Activated CD4-positive, alpha-beta T cell treated with anti-CD3 and anti-CD28 coated beads, Interleukin-2, amount 10 ng/mL, durations not matched to agents 24 days and 14 days (primary cell): ENCODE measurements around the gene AHCYL1. TPM values are rescaled to one million over a fixed set of nuclear protein-coding genes. Genes with fewer than 3 reads are reported as not detected.
"Not testable (repeated sequence)": the region's sequence is repeated elsewhere in the genome, so short reads cannot be mapped to it uniquely, and the experiment has no call there.

Experiments used
- DNase-seq: peaks from one replicate; pipeline ENCODE4 v3.0.0; 2022
- H3K27ac Mint-ChIP-seq: one replicate; pipeline ENCODE4 v1.8.0; 2022; ENCODE audit warnings: mild to moderate bottlenecking, mixed read lengths
- H3K27me3 Mint-ChIP-seq: one replicate; pipeline ENCODE4 v1.8.0; 2022; ENCODE audit warnings: mixed read lengths
- H3K36me3 Mint-ChIP-seq: one replicate; pipeline ENCODE4 v1.8.0; 2022; ENCODE audit warnings: low read depth, mild to moderate bottlenecking, mixed read lengths
- H3K4me1 Mint-ChIP-seq: one replicate; pipeline ENCODE4 v1.8.0; 2021; ENCODE audit warnings: mixed read lengths
- H3K4me3 Mint-ChIP-seq: one replicate; pipeline ENCODE4 v1.8.0; 2022; ENCODE audit warnings: mild to moderate bottlenecking, moderate library complexity, mixed read lengths
- H3K9me3 Mint-ChIP-seq: one replicate; pipeline ENCODE4 v1.8.0; 2021; ENCODE audit warnings: mixed read lengths
- intact Hi-C: fragments of 100-400 bp; cut with micrococcal nuclease; formaldehyde crosslinking; loops from one replicate; pipeline ENCODE4 v1.15.1; 2023
- total RNA-seq: library from RNA; stranded (reverse); gene quantifications from 2 replicates; pipeline ENCODE4 v1.2.3, GENCODE V29; 2022

Gene AHCYL1
- total RNA-seq, 1 donor from 2014 or later: 67.1 TPM

GRCh38 chr1:110018396-110018795 is 33.8 kb downstream of the AHCYL1 start:
- Mint-ChIP-seq H3K4me1 (no peaks in the 10 kb centered on the region), H3K36me3 (peaks cover 70% of the 10 kb centered on the region), H3K9me3 (no peaks in the 10 kb centered on the region), H3K4me3 (no peak overlapping the region), H3K27me3 (no peaks in the 10 kb centered on the region), H3K27ac (no peak overlapping the region)
- no peak for DNase-seq
- intact Hi-C loops: no loop called here

GRCh38 chr1:110019770-110020169 is 35.2 kb downstream of the AHCYL1 start:
- Mint-ChIP-seq H3K27ac (no peak overlapping the region), H3K27me3 (no peaks in the 10 kb centered on the region), H3K9me3 (no peaks in the 10 kb centered on the region), H3K36me3 (peaks cover 74% of the 10 kb centered on the region), H3K4me1 (no peaks in the 10 kb centered on the region), H3K4me3 (no peak overlapping the region)
- no peak for DNase-seq
- intact Hi-C loops: no loop called here

GRCh38 chr1:110021285-110021684 is 36.7 kb downstream of the AHCYL1 start:
- Mint-ChIP-seq H3K36me3 (peaks cover 66% of the 10 kb centered on the region), H3K4me3 (no peak overlapping the region), H3K9me3 (no peaks in the 10 kb centered on the region), H3K27me3 (no peaks in the 10 kb centered on the region), H3K4me1 (no peaks in the 10 kb centered on the region), H3K27ac (no peak overlapping the region)
- no peak for DNase-seq
- intact Hi-C loops: no loop called here

GRCh38 chr1:110024613-110025012 is 40.0 kb downstream of the AHCYL1 start:
- Mint-ChIP-seq H3K4me1 (peaks cover 2% of the 10 kb centered on the region), H3K4me3 (no peak overlapping the region), H3K27ac (no peak overlapping the region), H3K9me3 (no peaks in the 10 kb centered on the region), H3K36me3 (peaks cover 36% of the 10 kb centered on the region), H3K27me3 (no peaks in the 10 kb centered on the region)
- DNase-seq: no peak
- intact Hi-C loops: no loop called here

GRCh38 chr1:110030687-110031086 is 46.1 kb downstream of the AHCYL1 start:
- not testable (repeated sequence) for H3K36me3 Mint-ChIP-seq, DNase-seq, H3K9me3 Mint-ChIP-seq, H3K27me3 Mint-ChIP-seq
- Mint-ChIP-seq H3K4me1 (peaks cover 38% of the 10 kb centered on the region), H3K4me3 (peak overlapping the region; percentile 75), H3K27ac (peak overlapping the region; percentile 88)
- intact Hi-C loops: loop anchor here (2.0 to 5.0 kb wide), 2 partner anchors 76 to 642 kb away; partner anchors contain the start of gene KCNA3

- Mint-ChIP-seq H3K4me1 (peaks cover 46% of the 10 kb centered on the region), H3K36me3 (peaks cover 7% of the 10 kb centered on the region), H3K4me3 (peak overlapping the region; percentile 1), H3K27ac (peak overlapping the region; percentile 62), H3K9me3 (no peaks in the 10 kb centered on the region), H3K27me3 (no peaks in the 10 kb centered on the region)
- intact Hi-C loops: loop anchor here (5.0 kb wide), 1 partner anchor 640 kb away; the partner anchor contains the start of gene KCNA3
- DNase-seq: no peak
Measured at GRCh38 chr1:110032327-110032726, 47.8 kb downstream of the AHCYL1 start.

GRCh38 chr1:110033421-110033820 is 48.9 kb downstream of the AHCYL1 start:
- peak overlapping the region; percentile 97 for H3K4me3 Mint-ChIP-seq
- H3K27me3 Mint-ChIP-seq: no peaks in the 10 kb centered on the region
- peaks cover 46% of the 10 kb centered on the region for H3K4me1 Mint-ChIP-seq
- no peak for DNase-seq
- intact Hi-C loops: loop anchor here (5.0 kb wide), 1 partner anchor 639 kb away; the partner anchor contains the start of gene KCNA3
- H3K27ac Mint-ChIP-seq: peak overlapping the region; percentile 86
- H3K36me3 Mint-ChIP-seq: peaks cover 14% of the 10 kb centered on the region
- H3K9me3 Mint-ChIP-seq: no peaks in the 10 kb centered on the region

GRCh38 chr1:110034040-110034450 is 49.5 kb downstream of the AHCYL1 start:
- Mint-ChIP-seq H3K27me3 (no peaks in the 10 kb centered on the region), H3K4me1 (peaks cover 46% of the 10 kb centered on the region)
- intact Hi-C loops: loop anchor here (1.0 to 5.0 kb wide), 7 partner anchors 29 to 638 kb away; partner anchors contain the start of genes ATXN7L2, CSF1, KCNA3 and KCNC4

GRCh38 chr1:110034451-110035235 is 50.1 kb downstream of the AHCYL1 start, which contains the start of gene STRIP1:
STRIP1 (plus strand) TSS chr1:110034624; CDS start chr1:110034638, 14 bp downstream.
- peak; percentile 98 for DNase-seq
- H3K27ac Mint-ChIP-seq: peak within 1 kb of the TSS; percentile 86
- intact Hi-C loops: loop anchor here (1.0 to 5.0 kb wide), 8 partner anchors 30 to 638 kb away; partner anchors contain the start of genes ATXN7L2, CSF1, GNAI3 and KCNA3
- no peaks in the 10 kb centered on the region for H3K27me3 Mint-ChIP-seq
- H3K36me3 Mint-ChIP-seq: peaks cover 23% of the 10 kb centered on the region
- peaks cover 46% of the 10 kb centered on the region for H3K4me1 Mint-ChIP-seq
- H3K9me3 Mint-ChIP-seq: no peaks in the 10 kb centered on the region
- H3K4me3 Mint-ChIP-seq: peak within 1 kb of the TSS; percentile 97

More at GRCh38 chr1:110034040-110034450, 49.5 kb downstream of the AHCYL1 start:
- no peaks in the 10 kb centered on the region for H3K9me3 Mint-ChIP-seq
- H3K27ac Mint-ChIP-seq: peak overlapping the region; percentile 86
- H3K36me3 Mint-ChIP-seq: peaks cover 20% of the 10 kb centered on the region
- H3K4me3 Mint-ChIP-seq: peak overlapping the region; percentile 97
- no peak for DNase-seq

- H3K36me3 Mint-ChIP-seq: peaks cover 26% of the 10 kb centered on the region
- H3K27ac Mint-ChIP-seq: peak overlapping the region; percentile 76
- H3K4me3 Mint-ChIP-seq: peak overlapping the region; percentile 97
- H3K27me3 Mint-ChIP-seq: no peaks in the 10 kb centered on the region
- H3K4me1 Mint-ChIP-seq: peaks cover 46% of the 10 kb centered on the region
- intact Hi-C loops: loop anchor here (1.0 to 2.0 kb wide), 3 partner anchors 30 to 487 kb away; partner anchors contain the start of genes CSF1 and GNAI3
- DNase-seq: no peak
- H3K9me3 Mint-ChIP-seq: no peaks in the 10 kb centered on the region
Measured at GRCh38 chr1:110035236-110035752, 50.7 kb downstream of the AHCYL1 start.

GRCh38 chr1:110038271-110038670 is 53.7 kb downstream of the AHCYL1 start:
- DNase-seq: no peak
- Mint-ChIP-seq H3K9me3 (no peaks in the 10 kb centered on the region), H3K4me1 (peaks cover 32% of the 10 kb centered on the region), H3K27me3 (no peaks in the 10 kb centered on the region), H3K36me3 (peaks cover 40% of the 10 kb centered on the region), H3K27ac (no peak overlapping the region), H3K4me3 (no peak overlapping the region)
- intact Hi-C loops: no loop called here

- no peak overlapping the region for H3K27ac Mint-ChIP-seq
- intact Hi-C loops: no loop called here
- H3K36me3 Mint-ChIP-seq: peaks cover 50% of the 10 kb centered on the region
- DNase-seq: no peak
- H3K4me1 Mint-ChIP-seq: peaks cover 21% of the 10 kb centered on the region
- H3K9me3 Mint-ChIP-seq: no peaks in the 10 kb centered on the region
- no peak overlapping the region for H3K4me3 Mint-ChIP-seq
- no peaks in the 10 kb centered on the region for H3K27me3 Mint-ChIP-seq
Measured at GRCh38 chr1:110039641-110040040, 55.1 kb downstream of the AHCYL1 start.

- Mint-ChIP-seq H3K4me3 (no peak overlapping the region), H3K27ac (peak overlapping the region; percentile 16), H3K27me3 (no peaks in the 10 kb centered on the region), H3K9me3 (no peaks in the 10 kb centered on the region), H3K4me1 (peaks cover 17% of the 10 kb centered on the region), H3K36me3 (peaks cover 52% of the 10 kb centered on the region)
- intact Hi-C loops: no loop called here
- no peak for DNase-seq
Measured at GRCh38 chr1:110040548-110040947, 56.0 kb downstream of the AHCYL1 start.

- Mint-ChIP-seq H3K27me3 (no peaks in the 10 kb centered on the region), H3K36me3 (peaks cover 63% of the 10 kb centered on the region), H3K4me3 (no peak overlapping the region), H3K27ac (no peak overlapping the region), H3K4me1 (peaks cover 8% of the 10 kb centered on the region), H3K9me3 (no peaks in the 10 kb centered on the region)
- intact Hi-C loops: no loop called here
- no peak for DNase-seq
Measured at GRCh38 chr1:110043016-110043415, 58.5 kb downstream of the AHCYL1 start.
